ENCODE results near the gene DCDC2.

- TF ChIP-seq CTCF (IDR thresholded peaks at IDR 0.05) (no peak), EZH2 (IDR thresholded peaks at IDR 0.05; ENCODE audit: borderline replicate concordance, insufficient read depth, low read depth, low read length, poor library complexity, severe bottlenecking) (no peak)
Observed at GRCh38 chr6:24325978-24326377, 31.9 kb downstream of the DCDC2 start.
